CD4-positive, alpha-beta T cell treated with Interleukin-6 at 100 ng/mL for 8 hours (primary cell): Measurements from ENCODE around the gene ZBTB20.

Experiments used
- DNase-seq: peaks from one replicate; pipeline ENCODE4 v3.0.0-alpha.2; 2020; ENCODE audit warnings: mixed read lengths, low spot score

Gene ZBTB20

GRCh38 chr3:114867835-114868503 lies 279.1 kb downstream of the ZBTB20 start:
- no peak for DNase-seq

- no peak for DNase-seq
Measured at GRCh38 chr3:114867359-114867758, 279.7 kb downstream of the ZBTB20 start.

DNA sequence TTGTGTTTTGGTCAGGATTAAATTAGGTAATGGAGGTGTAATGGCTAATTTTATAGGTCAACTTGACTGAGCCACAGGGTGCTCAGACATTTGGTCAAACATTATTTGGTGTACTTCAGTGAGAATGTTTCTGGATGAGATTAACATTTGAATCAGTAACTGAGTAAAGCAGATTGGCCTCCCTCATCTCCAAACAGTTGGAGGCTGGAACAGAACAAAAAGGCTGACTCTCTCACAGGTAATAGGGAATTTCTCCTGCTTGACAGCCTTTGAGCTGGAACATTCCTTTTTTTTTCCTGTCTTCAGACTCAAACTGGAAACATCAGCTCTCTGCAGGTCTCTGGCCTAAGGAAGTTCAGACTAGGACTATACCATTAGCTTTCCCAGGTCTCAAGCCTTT lies 280.7 kb downstream of the ZBTB20 start:
- DNase-seq, result no peak

GRCh38 chr3:114864970-114865369 lies 282.1 kb downstream of the ZBTB20 start:
- DNase-seq, result no peak

- no peak for DNase-seq
Measured at GRCh38 chr3:114863848-114864247, 283.2 kb downstream of the ZBTB20 start.

DNA sequence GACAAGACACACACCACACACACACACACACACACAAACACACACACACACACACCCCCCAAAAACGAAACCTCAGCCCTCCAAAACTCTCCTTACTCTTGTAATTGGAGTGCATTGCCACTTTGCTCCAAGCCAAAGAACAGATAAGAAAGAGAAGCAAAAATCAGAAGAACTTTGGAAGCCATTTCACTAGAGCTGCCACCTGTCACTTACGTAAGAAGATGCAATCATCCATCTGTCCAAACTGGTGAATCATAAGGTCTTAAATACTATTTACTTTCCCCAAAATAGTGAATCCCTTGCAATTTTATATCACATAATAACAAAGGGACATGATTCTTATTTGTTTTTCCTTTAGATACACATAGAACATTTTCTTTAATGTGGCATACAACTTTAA lies 285.4 kb downstream of the ZBTB20 start:
- DNase-seq, result no peak

DNA sequence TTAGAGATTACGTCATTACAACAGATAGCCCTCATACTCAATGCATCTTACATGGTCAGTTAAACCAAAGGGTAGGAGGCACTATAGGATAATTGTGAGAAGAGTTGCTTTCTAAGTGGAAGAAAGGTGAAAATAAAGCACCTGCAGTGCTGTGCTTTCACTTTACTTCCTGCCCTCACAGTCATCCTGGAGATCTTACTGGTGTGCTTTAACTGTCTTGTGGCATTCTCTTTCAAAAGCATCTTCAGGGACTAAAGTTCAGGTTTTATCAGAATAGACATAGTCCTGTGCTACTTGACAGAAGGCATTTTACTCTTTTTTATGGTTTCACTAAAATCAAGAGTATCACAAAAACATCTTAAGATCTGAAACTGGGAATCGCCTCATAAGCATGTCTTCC lies 286.6 kb downstream of the ZBTB20 start:
- no peak for DNase-seq

- no peak for DNase-seq
Measured at GRCh38 chr3:114858329-114858728, 288.8 kb downstream of the ZBTB20 start.

GRCh38 chr3:114857299-114857701 lies 289.8 kb downstream of the ZBTB20 start:
- DNase-seq, result no peak

- DNase-seq, result no peak
Measured at GRCh38 chr3:114856835-114857234, 290.3 kb downstream of the ZBTB20 start.

DNA sequence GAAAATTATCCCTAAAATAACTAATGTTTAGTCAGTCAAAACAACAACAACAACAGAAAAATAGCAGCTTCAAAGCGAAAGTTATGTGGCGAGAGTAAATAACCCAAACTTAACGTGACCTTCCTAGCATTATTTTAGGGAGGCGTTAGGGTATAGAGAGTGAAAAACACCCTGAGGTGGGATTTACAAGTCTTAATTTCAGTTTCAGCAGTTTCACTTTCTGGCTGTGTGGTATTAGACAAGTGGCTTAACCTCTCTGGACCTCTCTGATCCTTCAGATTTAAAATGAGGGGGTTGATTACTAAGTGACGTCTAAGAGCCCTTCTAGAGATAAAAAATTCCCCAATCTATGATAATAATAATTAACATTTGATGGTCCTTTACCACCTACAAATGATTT lies 291.2 kb downstream of the ZBTB20 start:
- no peak for DNase-seq

DNA sequence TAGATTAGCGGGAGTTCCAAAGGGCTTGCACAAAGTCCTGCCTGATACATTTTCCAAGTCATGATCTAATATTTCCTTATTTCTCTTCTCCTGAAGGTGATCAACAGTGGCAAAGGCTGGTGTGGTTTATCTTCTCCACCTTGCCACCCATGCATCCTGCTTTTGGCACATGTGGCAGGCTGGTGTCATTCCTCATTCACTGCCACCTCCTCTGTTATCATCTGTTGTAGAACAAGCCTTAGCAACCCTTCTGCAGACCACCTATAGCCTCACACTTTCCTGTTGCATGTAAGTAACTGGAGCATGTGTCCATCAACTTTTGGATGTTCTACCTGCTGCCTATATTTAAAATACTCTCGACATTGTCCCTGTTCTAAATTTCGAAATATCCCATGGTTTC lies 294.1 kb downstream of the ZBTB20 start:
- DNase-seq, result no peak

DNA sequence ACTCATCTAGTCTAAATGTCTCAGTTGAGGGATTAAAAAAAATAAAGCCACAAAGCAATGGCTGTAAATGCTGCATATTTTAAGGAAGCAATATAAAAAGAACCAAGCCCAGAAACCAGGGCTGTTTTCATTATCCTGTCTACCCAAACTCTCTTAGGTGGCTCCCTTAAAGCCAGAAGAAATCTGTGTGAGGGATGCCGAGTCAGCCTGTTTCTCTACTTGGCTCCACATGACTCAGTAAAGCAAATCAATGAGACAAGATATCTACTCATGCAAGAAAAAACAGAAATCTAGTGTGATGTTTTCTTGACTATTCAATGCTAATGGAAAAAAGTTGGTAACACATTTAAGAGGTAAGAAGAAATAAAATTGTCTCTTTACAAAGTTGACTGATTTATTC lies 296.2 kb downstream of the ZBTB20 start:
- DNase-seq, result no peak

DNA sequence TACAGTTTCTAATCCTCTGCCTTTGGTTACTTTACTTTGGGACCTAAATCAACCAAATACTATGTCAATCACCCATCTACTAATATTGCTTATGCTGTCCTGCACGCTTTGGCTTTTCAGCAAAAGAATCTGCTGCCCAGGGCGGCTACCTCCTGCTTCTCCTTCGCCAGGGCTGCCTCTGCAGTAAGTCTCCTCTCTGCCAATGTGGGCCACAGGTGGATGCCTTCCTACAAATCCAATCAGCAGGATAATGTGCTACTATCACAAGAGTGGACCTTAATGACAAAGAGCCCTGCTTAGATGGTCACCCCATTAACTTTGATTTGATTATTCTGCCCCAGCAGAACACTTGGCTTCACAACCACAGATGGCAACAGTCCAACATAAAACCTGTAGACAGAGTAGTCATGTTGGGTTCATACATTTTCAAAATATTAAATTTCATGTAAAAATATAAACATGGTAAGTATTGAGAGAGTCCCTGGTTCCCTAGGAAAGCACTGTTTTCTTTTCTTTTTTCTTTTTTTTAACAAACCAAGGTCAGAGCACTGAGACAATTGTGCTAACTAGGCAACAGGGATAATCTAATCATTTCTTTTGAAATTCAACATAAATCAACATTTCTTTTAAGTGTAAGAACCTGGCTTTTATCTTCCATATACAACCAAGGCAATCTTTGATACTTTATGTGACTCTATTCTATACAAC lies 298.3 kb downstream of the ZBTB20 start:
- no peak for DNase-seq

DNA sequence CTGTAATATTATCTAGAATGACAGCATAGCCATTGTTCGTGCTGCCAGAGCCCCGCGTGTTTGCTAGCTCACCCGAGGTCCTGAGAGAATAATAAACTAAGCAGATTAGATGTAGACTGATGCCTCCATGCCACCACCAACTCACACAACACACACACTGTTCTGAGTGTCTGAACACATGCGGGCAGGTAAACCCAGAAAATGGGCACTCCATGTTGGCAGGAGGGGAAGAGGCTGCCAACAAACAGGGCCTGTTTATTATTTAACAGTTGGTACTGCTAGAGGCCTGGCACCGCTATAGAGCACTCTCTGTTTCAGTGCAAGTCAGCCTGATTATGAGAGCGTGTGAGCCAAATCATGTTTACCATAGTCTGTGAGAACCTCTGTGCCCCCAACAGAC lies 299.0 kb downstream of the ZBTB20 start:
- DNase-seq, result no peak

DNA sequence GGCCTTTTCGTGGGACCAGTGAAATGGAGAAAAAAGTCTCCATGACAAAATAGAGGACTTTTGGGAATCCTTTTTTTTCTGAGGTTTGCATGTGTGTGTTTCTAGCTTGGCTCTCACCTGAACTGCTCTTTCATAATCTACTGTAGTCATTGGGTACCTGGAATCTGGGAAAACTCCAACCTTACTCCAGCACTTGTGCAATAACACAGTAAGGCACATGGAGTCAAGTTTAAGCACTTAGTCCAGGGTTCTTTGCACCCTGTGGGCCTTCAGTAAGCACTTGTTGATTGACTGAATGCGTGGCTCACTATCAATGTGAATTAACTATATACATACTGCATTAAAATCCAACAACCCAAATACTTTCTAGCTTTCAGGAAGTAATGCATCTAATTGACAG lies 299.5 kb downstream of the ZBTB20 start:
- DNase-seq, result no peak

DNA sequence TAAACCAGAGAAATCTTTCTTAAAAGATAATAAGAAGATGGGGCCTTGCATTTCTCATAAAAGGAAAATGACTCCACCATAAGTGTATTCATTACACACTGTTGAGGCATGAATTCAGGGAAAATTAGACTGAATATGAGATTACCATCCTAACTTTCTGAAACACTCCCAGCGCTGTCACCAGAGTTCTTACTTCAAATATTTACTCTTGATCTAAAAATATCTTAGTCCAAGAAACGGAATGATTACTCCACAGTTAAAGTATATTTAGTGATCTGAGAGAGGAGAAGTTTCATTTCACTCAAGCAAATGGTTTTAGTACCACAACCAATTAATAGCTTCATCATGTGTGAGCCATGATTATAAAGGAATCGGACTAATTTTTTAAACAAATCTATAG lies 300.3 kb downstream of the ZBTB20 start:
- no peak for DNase-seq

DNA sequence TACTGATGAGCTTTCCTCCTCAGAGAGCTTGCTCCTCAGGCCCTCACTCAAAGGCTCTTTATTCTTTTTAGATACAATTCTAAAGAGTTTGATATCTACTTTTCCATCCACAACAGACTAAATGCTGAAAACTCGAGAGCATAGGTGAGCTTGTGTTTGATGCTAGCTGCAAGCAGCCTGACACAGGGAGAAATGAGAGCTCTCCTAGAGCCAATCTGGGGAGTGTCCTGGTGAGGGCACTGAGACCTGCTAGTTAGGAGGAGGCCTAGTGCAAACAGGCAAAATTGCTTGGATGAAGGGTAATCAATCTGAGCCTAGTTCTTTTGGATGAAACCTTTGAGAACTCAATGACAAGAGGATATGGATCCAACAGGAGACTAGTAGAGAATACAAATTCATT lies 300.8 kb downstream of the ZBTB20 start:
- no peak for DNase-seq

DNA sequence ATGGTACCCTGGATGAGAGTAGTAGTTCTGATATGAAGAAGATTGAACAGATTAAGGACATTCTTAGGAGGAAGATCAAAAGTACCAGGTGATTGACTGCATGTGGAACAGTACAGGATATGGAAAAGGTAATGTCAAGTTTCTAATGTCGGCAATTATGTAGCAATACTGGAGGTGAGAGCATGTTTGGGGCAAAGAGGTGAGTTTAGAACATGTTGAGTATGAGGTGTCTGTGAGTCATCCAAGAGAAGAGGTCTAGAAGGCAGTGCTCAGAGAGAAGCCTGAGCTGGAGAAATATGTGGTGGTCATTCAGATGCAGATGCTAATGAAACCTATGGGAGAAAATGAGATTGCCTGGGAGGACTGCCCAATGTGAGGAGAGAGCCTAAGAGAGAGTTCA lies 305.6 kb downstream of the ZBTB20 start:
- DNase-seq, result no peak

- no peak for DNase-seq
Measured at GRCh38 chr3:114839476-114839875, 307.6 kb downstream of the ZBTB20 start.

DNA sequence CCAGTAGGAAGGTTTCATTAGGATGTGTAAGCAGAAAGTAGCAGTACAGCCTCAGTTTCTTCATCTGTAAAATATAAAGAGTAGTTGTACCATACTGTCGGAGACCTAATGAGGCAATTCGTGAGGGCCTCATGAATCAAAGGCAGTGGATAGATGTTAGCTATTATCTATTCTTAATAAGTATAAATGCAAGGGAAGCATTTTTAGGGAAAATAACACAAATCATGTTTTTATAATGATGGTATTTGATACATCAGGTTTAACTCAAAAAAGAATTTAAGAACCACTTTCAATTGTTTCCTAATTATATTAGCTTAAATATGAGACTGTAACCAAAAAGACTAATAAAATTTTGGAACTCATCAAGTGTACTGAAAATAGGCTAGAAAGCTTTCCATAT lies 309.1 kb downstream of the ZBTB20 start:
- no peak for DNase-seq

- no peak for DNase-seq
Measured at GRCh38 chr3:114834175-114834940, 312.7 kb downstream of the ZBTB20 start.

DNA sequence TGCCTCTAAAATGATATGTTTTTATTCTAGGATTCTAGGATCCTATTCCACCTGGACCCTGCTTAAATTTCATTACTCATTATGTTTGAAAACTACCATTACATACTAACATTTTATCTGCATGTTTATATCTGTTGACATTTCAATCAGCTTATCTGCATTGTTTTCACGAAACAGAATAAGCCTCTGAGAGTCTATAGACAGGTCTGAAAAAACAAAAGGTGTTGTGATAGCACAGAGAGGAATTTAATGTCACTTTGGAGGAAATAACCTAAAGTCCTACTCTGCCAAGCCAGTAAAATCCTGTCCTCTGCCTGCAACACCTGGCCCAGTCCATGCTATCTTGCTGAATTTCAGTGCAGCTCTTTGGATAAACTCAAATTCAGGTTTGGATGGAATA lies 315.2 kb downstream of the ZBTB20 start:
- no peak for DNase-seq
